Adrenal gland (tissue), 5 donors: Measurements from ENCODE around the gene VAMP8.

Experiments used
- CTCF ChIP-seq, 6 experiments: fragments of 450-650 bp in 4 of 6; fragments of 200-600 bp in 2 of 6; sonication (generic) in 1 of 6; IDR thresholded peaks; 1 replicate in 5 of 6; 2 replicates in 1 of 6; pipeline versions ENCODE4 v1.5.1 to v1.8.0; 2016 to 2021; ENCODE audit warnings: antibody characterized with exemption in 6 of 6, mild to moderate bottlenecking in 2 of 6, moderate library complexity in 1 of 6
- POLR2A ChIP-seq, 2 donors: fragments of 450-650 bp; IDR thresholded peaks; one replicate each; pipeline ENCODE4 v1.6.1; 2017; ENCODE audit warnings: antibody characterized with exemption in 2 of 2, mild to moderate bottlenecking in 2 of 2, moderate library complexity in 1 of 2
- donor health status: DM: no; HTN: no; CAD: no.

GRCh38 chr2:85585781-85586105 is 8.4 kb downstream of the VAMP8 start:
- TF ChIP-seq POLR2A (IDR thresholded peaks at IDR 0.05), result no peak
- TF ChIP-seq CTCF (IDR thresholded peaks at IDR 0.05), result no peak
